ENCODE data around the gene CNPY1. TPM values are rescaled to one million over a fixed set of nuclear protein-coding genes. Genes with fewer than 3 reads are reported as not detected.

Gene CNPY1
- total and polyA plus RNA-seq, 7 experiments from 2014 or later: not detected

GRCh38 chr7:155510975-155511701 lies 35.2 kb downstream of the CNPY1 start:
- Histone ChIP-seq H3K4me1 (ENCODE audit: control insufficient read depth in 2 of 2, insufficient read depth in 2 of 2, low read length in 2 of 2) (peaks cover 0 to 7% of the 10 kb centered on the region in 2 donors), H3K36me3 (ENCODE audit: control insufficient read depth in 2 of 3, insufficient read depth in 3 of 3, low read length in 3 of 3) (no peaks in the 10 kb centered on the region), H3K9me3 (ENCODE audit: control insufficient read depth in 2 of 3, low read length in 3 of 3) (no peaks in the 10 kb centered on the region), H3K27ac (ENCODE audit: low read depth, low read length) (no peak overlapping the region), H3K27me3 (ENCODE audit: control insufficient read depth in 2 of 2, insufficient read depth in 2 of 2, low read length in 2 of 2) (peaks cover 9 to 19% of the 10 kb centered on the region in 2 donors), H3K4me3 (ENCODE audit: low read length) (no peak overlapping the region)
- Mint-ChIP-seq H3K27me3 (peaks cover 77 to 88% (median 86%) of the 10 kb centered on the region in 5 donors), H3K4me1 (peaks cover 11 to 28% (median 16%) of the 10 kb centered on the region in 7 donors), H3K9me3 (peaks cover 0 to 23% (median 0%) of the 10 kb centered on the region in 11 donors), H3K27ac (peak overlapping the region in 1 of 9 donors; percentile 55), H3K36me3 (peaks cover 0 to 9% (median 4%) of the 10 kb centered on the region in 5 donors), H3K4me3 (no peak overlapping the region)
- ATAC-seq (no peak), DNase-seq (no peak)
- ChIA-PET POLR2A (no interaction called here), CTCF (no interaction called here)
- intact Hi-C loops (cut with micrococcal nuclease): loop anchor here in 1 of 2 donors (1.0 to 2.0 kb wide), 3 partner anchors 22 to 57 kb away; no protein-coding TSS in a partner anchor

- H3K4me1 Mint-ChIP-seq: peaks cover 11 to 30% (median 18%) of the 10 kb centered on the region in 7 donors
- peak overlapping the region; percentile 20 to 72 (median 52) for H3K4me3 Mint-ChIP-seq
- H3K36me3 Mint-ChIP-seq: peaks cover 0 to 9% (median 4%) of the 10 kb centered on the region in 5 donors
- peaks cover 0 to 28% (median 0%) of the 10 kb centered on the region in 11 donors for H3K9me3 Mint-ChIP-seq
- ChIA-PET POLR2A (no interaction called here), CTCF (no interaction called here)
- H3K36me3 ChIP-seq (ENCODE audit: control insufficient read depth in 2 of 3, insufficient read depth in 3 of 3, low read length in 3 of 3): no peaks in the 10 kb centered on the region
- no peak overlapping the region for H3K27ac ChIP-seq (ENCODE audit: low read depth, low read length)
- H3K4me1 ChIP-seq (ENCODE audit: control insufficient read depth in 2 of 2, insufficient read depth in 2 of 2, low read length in 2 of 2): peaks cover 0 to 7% of the 10 kb centered on the region in 2 donors
- H3K9me3 ChIP-seq (ENCODE audit: control insufficient read depth in 2 of 3, low read length in 3 of 3): no peaks in the 10 kb centered on the region
- H3K27ac Mint-ChIP-seq: peak overlapping the region in 1 of 9 donors; percentile 70
- intact Hi-C loops (cut with micrococcal nuclease): loop anchor here in 1 of 2 donors (1.0 to 2.0 kb wide), 5 partner anchors 23 to 1493 kb away; no protein-coding TSS in a partner anchor
- peaks cover 87 to 90% (median 89%) of the 10 kb centered on the region in 5 donors for H3K27me3 Mint-ChIP-seq
- no peak overlapping the region for H3K4me3 ChIP-seq (ENCODE audit: low read length)
- no peak for DNase-seq
- ATAC-seq: no peak
- peaks cover 15 to 28% of the 10 kb centered on the region in 2 donors for H3K27me3 ChIP-seq (ENCODE audit: control insufficient read depth in 2 of 2, insufficient read depth in 2 of 2, low read length in 2 of 2)
These were observed 36.4 kb downstream of the CNPY1 start for GRCh38 chr7:155509725-155510551.

GRCh38 chr7:155509359-155509724 lies 37.0 kb downstream of the CNPY1 start:
- peak overlapping the region in 2 of 9 donors; percentile 16 to 72 for H3K27ac Mint-ChIP-seq
- peak overlapping the region in 9 of 10 donors; percentile 10 to 73 (median 54) for H3K4me3 Mint-ChIP-seq

GRCh38 chr7:155508376-155509358 lies 37.7 kb downstream of the CNPY1 start:
- CTCF ChIA-PET: no interaction called here
- intact Hi-C loops (cut with micrococcal nuclease): loop anchor here in 1 of 2 donors (2.0 kb wide), 2 partner anchors 296 to 1494 kb away; no protein-coding TSS in a partner anchor
- peaks cover 15 to 28% of the 10 kb centered on the region in 2 donors for H3K27me3 ChIP-seq (ENCODE audit: control insufficient read depth in 2 of 2, insufficient read depth in 2 of 2, low read length in 2 of 2)
- no peak for DNase-seq
- no peak overlapping the region for H3K4me3 ChIP-seq (ENCODE audit: low read length)
- H3K4me1 Mint-ChIP-seq: peaks cover 11 to 30% (median 18%) of the 10 kb centered on the region in 7 donors
- H3K27ac ChIP-seq (ENCODE audit: low read depth, low read length): no peak overlapping the region
- no peak for ATAC-seq
- H3K27me3 Mint-ChIP-seq: peaks cover 90 to 93% (median 93%) of the 10 kb centered on the region in 5 donors
- H3K9me3 Mint-ChIP-seq: peaks cover 0 to 28% (median 0%) of the 10 kb centered on the region in 11 donors
- peaks cover 0 to 7% of the 10 kb centered on the region in 2 donors for H3K4me1 ChIP-seq (ENCODE audit: control insufficient read depth in 2 of 2, insufficient read depth in 2 of 2, low read length in 2 of 2)
- no peaks in the 10 kb centered on the region for H3K9me3 ChIP-seq (ENCODE audit: control insufficient read depth in 2 of 3, low read length in 3 of 3)
- H3K4me3 Mint-ChIP-seq: peak overlapping the region in 7 of 10 donors; percentile 10 to 72 (median 54)
- POLR2A ChIA-PET: no interaction called here
- peaks cover 0 to 9% (median 4%) of the 10 kb centered on the region in 5 donors for H3K36me3 Mint-ChIP-seq
- H3K36me3 ChIP-seq (ENCODE audit: control insufficient read depth in 2 of 3, insufficient read depth in 3 of 3, low read length in 3 of 3): no peaks in the 10 kb centered on the region
- peak overlapping the region in 3 of 9 donors; percentile 16 to 72 (median 18) for H3K27ac Mint-ChIP-seq

More at GRCh38 chr7:155509359-155509724, 37.0 kb downstream of the CNPY1 start:
- peaks cover 15 to 28% of the 10 kb centered on the region in 2 donors for H3K27me3 ChIP-seq (ENCODE audit: control insufficient read depth in 2 of 2, insufficient read depth in 2 of 2, low read length in 2 of 2)
- ChIA-PET CTCF (no interaction called here), POLR2A (no interaction called here)
- no peaks in the 10 kb centered on the region for H3K36me3 ChIP-seq (ENCODE audit: control insufficient read depth in 2 of 3, insufficient read depth in 3 of 3, low read length in 3 of 3)
- DNase-seq (no peak), ATAC-seq (no peak)
- intact Hi-C loops (cut with micrococcal nuclease): loop anchor here in 1 of 2 donors (2.0 kb wide), 2 partner anchors 295 to 1493 kb away; no protein-coding TSS in a partner anchor
- H3K4me1 ChIP-seq (ENCODE audit: control insufficient read depth in 2 of 2, insufficient read depth in 2 of 2, low read length in 2 of 2): peaks cover 0 to 7% of the 10 kb centered on the region in 2 donors
- peaks cover 11 to 30% (median 18%) of the 10 kb centered on the region in 7 donors for H3K4me1 Mint-ChIP-seq
- peaks cover 90 to 93% (median 93%) of the 10 kb centered on the region in 5 donors for H3K27me3 Mint-ChIP-seq
- H3K27ac ChIP-seq (ENCODE audit: low read depth, low read length): no peak overlapping the region
- peaks cover 0 to 28% (median 0%) of the 10 kb centered on the region in 11 donors for H3K9me3 Mint-ChIP-seq
- peaks cover 0 to 9% (median 4%) of the 10 kb centered on the region in 5 donors for H3K36me3 Mint-ChIP-seq
- no peak overlapping the region for H3K4me3 ChIP-seq (ENCODE audit: low read length)
- H3K9me3 ChIP-seq (ENCODE audit: control insufficient read depth in 2 of 3, low read length in 3 of 3): no peaks in the 10 kb centered on the region

- POLR2A ChIA-PET: no interaction called here
- no peak overlapping the region for H3K4me3 Mint-ChIP-seq
These were observed 38.8 kb downstream of the CNPY1 start for GRCh38 chr7:155507576-155507975.

More at GRCh38 chr7:155507576-155507975, 38.8 kb downstream of the CNPY1 start:
- H3K4me1 Mint-ChIP-seq: peaks cover 11 to 30% (median 18%) of the 10 kb centered on the region in 7 donors
- CTCF ChIA-PET: no interaction called here
- H3K36me3 Mint-ChIP-seq: peaks cover 0 to 9% (median 4%) of the 10 kb centered on the region in 5 donors
- H3K27me3 Mint-ChIP-seq: peaks cover 90 to 96% (median 95%) of the 10 kb centered on the region in 5 donors
- H3K9me3 Mint-ChIP-seq: peaks cover 0 to 28% (median 0%) of the 10 kb centered on the region in 11 donors
- DNase-seq (no peak), ATAC-seq (no peak)
- intact Hi-C loops (cut with micrococcal nuclease): no loop called here
- Histone ChIP-seq H3K4me3 (ENCODE audit: low read length) (no peak overlapping the region), H3K9me3 (ENCODE audit: control insufficient read depth in 2 of 3, low read length in 3 of 3) (no peaks in the 10 kb centered on the region), H3K4me1 (ENCODE audit: control insufficient read depth in 2 of 2, insufficient read depth in 2 of 2, low read length in 2 of 2) (peaks cover 0 to 7% of the 10 kb centered on the region in 2 donors), H3K27ac (ENCODE audit: low read depth, low read length) (no peak overlapping the region), H3K27me3 (ENCODE audit: control insufficient read depth in 2 of 2, insufficient read depth in 2 of 2, low read length in 2 of 2) (peaks cover 15 to 28% of the 10 kb centered on the region in 2 donors), H3K36me3 (ENCODE audit: control insufficient read depth in 2 of 3, insufficient read depth in 3 of 3, low read length in 3 of 3) (no peaks in the 10 kb centered on the region)
- H3K27ac Mint-ChIP-seq: no peak overlapping the region
